PFSK-1 (cell line): ENCODE data around the gene ZBP1.

Source experiments
- FOXP2 ChIP-seq: optimal IDR thresholded peaks from 2 replicates; pipeline ENCODE3; 2011; ENCODE audit warnings: borderline replicate concordance, control low read depth, inconsistent platforms; ENCODE audit not compliant: insufficient read depth; ENCODE audit errors: extremely low read length, extremely low read depth
- POLR2AphosphoS5 ChIP-seq: IDR thresholded peaks from 2 replicates; pipeline ENCODE4 v1.6.1; 2012; ENCODE audit warnings: low read depth, mild to moderate bottlenecking, control low read depth, low read length, moderate library complexity
- REST ChIP-seq, 2 experiments: IDR thresholded peaks; 2 replicates each; pipeline versions ENCODE4 v1.6.1 to v1.8.0; 2011 to 2012; ENCODE audit warnings: low read depth in 2 of 2, low read length in 2 of 2, control low read depth in 1 of 2, inconsistent platforms in 1 of 2, mild to moderate bottlenecking in 1 of 2, moderate library complexity in 1 of 2; ENCODE audit not compliant: insufficient read depth in 1 of 2
- SIN3A ChIP-seq: IDR thresholded peaks from 2 replicates; pipeline ENCODE4 v1.6.1; 2012; ENCODE audit warnings: mild to moderate bottlenecking, low read length, moderate library complexity, borderline replicate concordance; ENCODE audit not compliant: insufficient read depth
- TAF1 ChIP-seq: IDR thresholded peaks from 2 replicates; pipeline ENCODE4 v1.6.1; 2012; ENCODE audit warnings: low read length, control low read depth, borderline replicate concordance; ENCODE audit not compliant: insufficient read depth

- TF ChIP-seq TAF1 (no peak), REST (IDR thresholded peaks at IDR 0.05; ENCODE audit: insufficient read depth in 1 of 2, low read depth in 2 of 2, low read length in 2 of 2) (no peak), POLR2AphosphoS5 (no peak), FOXP2 (no peak), SIN3A (no peak)
These were observed 46.6 kb upstream of the ZBP1 start for GRCh38 chr20:57666834-57667157.
